ENCODE measurements around the gene OSBPL3. TPM values are rescaled to one million over a fixed set of nuclear protein-coding genes. Genes with fewer than 3 reads are reported as not detected.

Gene OSBPL3
- total and polyA plus RNA-seq, 7 donors = 0.60 to 6.3 (median 1.8) TPM

- Histone ChIP-seq H3K36me3 (no peaks in the 10 kb centered on the region), H3K27ac (no peak overlapping the region), H3K4me3 (no peak overlapping the region), H3K27me3 (no peaks in the 10 kb centered on the region), H3K4me1 (peaks cover 0 to 19% (median 13%) of the 10 kb centered on the region in 4 donors), H3K9me3 (no peaks in the 10 kb centered on the region)
- no peak for DNase-seq
- 92 to 96% methylated on average over 9 of the region's 9 CpGs for WGBS, 2 donors
- TF ChIP-seq POLR2AphosphoS5 (IDR thresholded peaks at IDR 0.05) = no peak
- TF ChIP-seq, protein P1, sequence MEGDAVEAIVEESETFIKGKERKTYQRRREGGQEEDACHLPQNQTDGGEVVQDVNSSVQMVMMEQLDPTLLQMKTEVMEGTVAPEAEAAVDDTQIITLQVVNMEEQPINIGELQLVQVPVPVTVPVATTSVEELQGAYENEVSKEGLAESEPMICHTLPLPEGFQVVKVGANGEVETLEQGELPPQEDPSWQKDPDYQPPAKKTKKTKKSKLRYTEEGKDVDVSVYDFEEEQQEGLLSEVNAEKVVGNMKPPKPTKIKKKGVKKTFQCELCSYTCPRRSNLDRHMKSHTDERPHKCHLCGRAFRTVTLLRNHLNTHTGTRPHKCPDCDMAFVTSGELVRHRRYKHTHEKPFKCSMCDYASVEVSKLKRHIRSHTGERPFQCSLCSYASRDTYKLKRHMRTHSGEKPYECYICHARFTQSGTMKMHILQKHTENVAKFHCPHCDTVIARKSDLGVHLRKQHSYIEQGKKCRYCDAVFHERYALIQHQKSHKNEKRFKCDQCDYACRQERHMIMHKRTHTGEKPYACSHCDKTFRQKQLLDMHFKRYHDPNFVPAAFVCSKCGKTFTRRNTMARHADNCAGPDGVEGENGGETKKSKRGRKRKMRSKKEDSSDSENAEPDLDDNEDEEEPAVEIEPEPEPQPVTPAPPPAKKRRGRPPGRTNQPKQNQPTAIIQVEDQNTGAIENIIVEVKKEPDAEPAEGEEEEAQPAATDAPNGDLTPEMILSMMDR (IDR thresholded peaks at IDR 0.05) = no peak
- TF ChIP-seq EP300 (IDR thresholded peaks at IDR 0.05) = no peak
- TF ChIP-seq POLR2A (IDR thresholded peaks at IDR 0.05) = no peak
- intact Hi-C loops (cut with DNase I) = no loop called here
Measured at GRCh38 chr7:24923172-24923865, 56.7 kb downstream of the OSBPL3 start.

DNA sequence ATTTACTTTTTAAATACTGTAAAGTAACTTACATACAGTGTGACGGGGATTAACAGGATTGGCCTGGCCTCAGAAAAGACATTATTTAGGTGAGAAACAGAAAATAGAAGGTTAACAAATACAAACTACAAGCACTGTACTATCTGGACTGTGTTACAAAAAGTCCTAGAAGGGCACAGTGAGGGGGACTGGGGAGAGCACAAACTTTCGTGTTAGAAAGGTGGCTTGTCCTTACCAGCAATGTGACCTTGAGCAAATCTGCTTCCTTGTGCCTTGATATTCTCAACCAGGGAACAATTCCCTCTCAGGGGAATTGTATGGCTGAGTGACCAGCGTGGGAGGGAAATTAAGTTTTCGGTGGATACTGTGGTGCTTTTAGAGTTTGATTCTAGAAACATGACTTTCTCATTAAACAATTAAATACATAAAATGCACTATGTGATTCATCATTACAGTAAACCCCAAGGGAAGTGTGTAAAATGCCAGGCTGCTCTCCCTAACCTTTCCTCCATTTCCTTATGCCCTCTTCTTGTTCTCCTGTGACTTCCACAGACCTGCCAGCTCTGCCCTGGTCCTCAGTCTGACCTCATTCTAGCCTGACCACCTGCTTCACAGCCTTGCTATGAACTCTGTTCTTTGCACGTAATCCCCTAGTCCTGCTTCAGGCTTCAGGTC, 57.7 kb downstream of the OSBPL3 start:
- TF ChIP-seq, protein P1 (IDR thresholded peaks at IDR 0.05) = no peak
- TF ChIP-seq POLR2AphosphoS5 (IDR thresholded peaks at IDR 0.05) (no peak), POLR2A (IDR thresholded peaks at IDR 0.05) (no peak), EP300 (IDR thresholded peaks at IDR 0.05) (no peak)
- WGBS, 2 donors = 93% methylated on average over 5 of the region's 5 CpGs
- Histone ChIP-seq H3K4me3 (no peak overlapping the region), H3K4me1 (peaks cover 0 to 15% (median 8%) of the 10 kb centered on the region in 4 donors), H3K36me3 (no peaks in the 10 kb centered on the region), H3K27ac (no peak overlapping the region), H3K27me3 (no peaks in the 10 kb centered on the region), H3K9me3 (no peaks in the 10 kb centered on the region)
- no peak for DNase-seq
- intact Hi-C loops (cut with DNase I) = no loop called here

DNA sequence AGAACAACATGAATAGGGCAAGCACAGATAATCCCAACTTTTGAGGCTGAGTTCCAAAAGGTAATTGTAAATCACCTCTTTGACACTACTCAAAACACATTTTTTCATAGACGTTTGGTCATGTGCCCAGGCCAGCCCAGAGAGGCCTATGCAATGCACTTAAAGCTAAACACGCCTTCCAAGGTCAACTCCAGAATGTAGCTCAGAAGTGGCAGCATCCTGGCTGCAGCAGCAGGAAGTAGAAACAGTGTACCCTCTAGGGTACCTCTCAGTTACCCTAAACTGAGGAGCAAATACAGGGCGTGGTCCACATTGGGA, 58.7 kb downstream of the OSBPL3 start:
- no peak for DNase-seq
- intact Hi-C loops (cut with DNase I) = no loop called here
- Histone ChIP-seq H3K36me3 (no peaks in the 10 kb centered on the region), H3K27ac (no peak overlapping the region), H3K4me1 (peaks cover 0 to 9% (median 4%) of the 10 kb centered on the region in 4 donors), H3K4me3 (no peak overlapping the region), H3K27me3 (no peaks in the 10 kb centered on the region), H3K9me3 (no peaks in the 10 kb centered on the region)
- TF ChIP-seq POLR2AphosphoS5 (IDR thresholded peaks at IDR 0.05) = no peak
- no peak for TF ChIP-seq POLR2A (IDR thresholded peaks at IDR 0.05)
- TF ChIP-seq, protein P1 (IDR thresholded peaks at IDR 0.05) = no peak
- no peak for TF ChIP-seq EP300 (IDR thresholded peaks at IDR 0.05)
- WGBS, 2 donors = 40 to 60% methylated on average over 3 of the region's 3 CpGs

- no peaks in the 10 kb centered on the region for H3K36me3 ChIP-seq
- H3K4me1 ChIP-seq = peaks cover 0 to 9% (median 4%) of the 10 kb centered on the region in 4 donors
- no peak overlapping the region for H3K4me3 ChIP-seq
- no peak for TF ChIP-seq EP300 (IDR thresholded peaks at IDR 0.05)
- H3K27ac ChIP-seq = no peak overlapping the region
- 59 to 80% methylated on average over 3 of the region's 3 CpGs for whole genome bisulfite sequencing, 2 donors
- H3K9me3 ChIP-seq = no peaks in the 10 kb centered on the region
- H3K27me3 ChIP-seq = no peaks in the 10 kb centered on the region
- intact Hi-C loops (cut with DNase I) = no loop called here
- DNase-seq = no peak
Measured at GRCh38 chr7:24920451-24921361, 59.3 kb downstream of the OSBPL3 start.

Measured in sigmoid colon (tissue), 7 donors.